Nephron progenitor cell (in vitro differentiated cells): ENCODE results near the gene LIME1.
A peak's percentile ranks its signal among the peaks of the same experiment; 100 is the strongest.
"Not testable (repeated sequence)": the region's sequence is repeated elsewhere in the genome, so short reads cannot be mapped to it uniquely, and the experiment has no call there.

Source experiments
- DNase-seq: peaks from one replicate; pipeline ENCODE4 v3.0.0; 2021
- H3K27ac Mint-ChIP-seq: 2 replicates; pipeline ENCODE4 v1.8.0; 2021; ENCODE audit warnings: mild to moderate bottlenecking, moderate library complexity, mixed read lengths
- H3K27me3 Mint-ChIP-seq: 2 replicates; pipeline ENCODE4 v1.8.0; 2021; ENCODE audit warnings: mild to moderate bottlenecking, low read depth, mixed read lengths; ENCODE audit not compliant: poor library complexity
- H3K36me3 Mint-ChIP-seq: 2 replicates; pipeline ENCODE4 v1.8.0; 2021; ENCODE audit warnings: low read depth, mixed read lengths
- H3K4me1 Mint-ChIP-seq: 2 replicates; pipeline ENCODE4 v1.8.0; 2021; ENCODE audit warnings: mixed read lengths
- H3K4me3 Mint-ChIP-seq: 2 replicates; pipeline ENCODE4 v1.8.0; 2021; ENCODE audit warnings: mild to moderate bottlenecking, moderate library complexity, mixed read lengths
- H3K9me3 Mint-ChIP-seq: 2 replicates; pipeline ENCODE4 v1.8.0; 2021; ENCODE audit warnings: mild to moderate bottlenecking, moderate library complexity, mixed read lengths
- TF ChIP-seq, protein P1 (sequence below): fragments of 200-600 bp; sonication (generic); IDR thresholded peaks from 2 replicates; pipeline ENCODE4 v1.5.0; 2021; ENCODE audit warnings: antibody characterized with exemption

The LIME1 gene

DNA sequence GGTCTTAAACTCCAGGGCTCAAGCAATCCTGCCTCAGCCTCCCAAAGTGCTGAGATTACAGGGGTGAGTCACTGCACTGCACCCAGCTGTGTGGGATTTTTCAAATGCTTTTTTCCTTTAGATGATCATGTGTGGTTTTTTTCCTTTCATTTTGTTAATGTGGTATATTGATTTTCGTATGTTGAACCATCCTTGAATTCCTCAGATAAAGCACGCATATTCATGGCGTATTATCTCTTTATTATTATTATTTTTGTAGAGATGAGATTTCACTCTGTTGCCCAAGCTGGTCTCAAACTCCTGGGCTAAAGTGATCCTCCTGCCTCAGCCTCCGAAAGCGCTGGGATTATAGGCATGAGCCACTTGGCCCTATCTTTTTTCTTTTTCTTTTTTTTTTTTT, 21.6 kb upstream of the LIME1 start:
- Mint-ChIP-seq H3K4me1 (peaks cover 5% of the 10 kb centered on the region), H3K27me3 (no peaks in the 10 kb centered on the region), H3K27ac (no peak overlapping the region), H3K9me3 (peaks cover 84% of the 10 kb centered on the region), H3K4me3 (no peak overlapping the region), H3K36me3 (peaks cover 96% of the 10 kb centered on the region)
- DNase-seq = no peak
- TF ChIP-seq, protein P1, sequence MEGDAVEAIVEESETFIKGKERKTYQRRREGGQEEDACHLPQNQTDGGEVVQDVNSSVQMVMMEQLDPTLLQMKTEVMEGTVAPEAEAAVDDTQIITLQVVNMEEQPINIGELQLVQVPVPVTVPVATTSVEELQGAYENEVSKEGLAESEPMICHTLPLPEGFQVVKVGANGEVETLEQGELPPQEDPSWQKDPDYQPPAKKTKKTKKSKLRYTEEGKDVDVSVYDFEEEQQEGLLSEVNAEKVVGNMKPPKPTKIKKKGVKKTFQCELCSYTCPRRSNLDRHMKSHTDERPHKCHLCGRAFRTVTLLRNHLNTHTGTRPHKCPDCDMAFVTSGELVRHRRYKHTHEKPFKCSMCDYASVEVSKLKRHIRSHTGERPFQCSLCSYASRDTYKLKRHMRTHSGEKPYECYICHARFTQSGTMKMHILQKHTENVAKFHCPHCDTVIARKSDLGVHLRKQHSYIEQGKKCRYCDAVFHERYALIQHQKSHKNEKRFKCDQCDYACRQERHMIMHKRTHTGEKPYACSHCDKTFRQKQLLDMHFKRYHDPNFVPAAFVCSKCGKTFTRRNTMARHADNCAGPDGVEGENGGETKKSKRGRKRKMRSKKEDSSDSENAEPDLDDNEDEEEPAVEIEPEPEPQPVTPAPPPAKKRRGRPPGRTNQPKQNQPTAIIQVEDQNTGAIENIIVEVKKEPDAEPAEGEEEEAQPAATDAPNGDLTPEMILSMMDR = no peak

DNA sequence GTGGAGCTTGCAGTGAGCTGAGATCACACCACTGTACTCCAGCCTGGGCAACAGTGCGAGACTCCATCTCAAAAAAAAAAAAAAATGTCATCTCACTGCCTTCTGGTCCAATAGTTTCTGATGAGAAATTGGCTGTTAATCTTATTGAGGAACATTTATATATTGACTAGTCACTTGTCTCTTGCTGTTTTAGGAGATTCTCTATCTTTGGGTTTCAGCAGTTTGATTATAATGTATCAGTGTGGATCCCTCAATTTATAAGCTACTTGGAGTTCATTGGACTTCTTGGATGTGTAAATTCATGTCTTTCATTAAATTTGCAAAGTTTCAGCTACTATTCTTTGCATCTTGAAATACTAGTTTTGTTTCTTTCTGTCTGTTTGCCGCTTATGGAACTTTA, 17.5 kb upstream of the LIME1 start:
- TF ChIP-seq, protein P1 = no peak
- Mint-ChIP-seq H3K27ac (no peak overlapping the region), H3K36me3 (peaks cover 96% of the 10 kb centered on the region), H3K4me3 (no peak overlapping the region), H3K27me3 (no peaks in the 10 kb centered on the region), H3K9me3 (peaks cover 64% of the 10 kb centered on the region), H3K4me1 (no peaks in the 10 kb centered on the region)
- no peak for DNase-seq

DNA sequence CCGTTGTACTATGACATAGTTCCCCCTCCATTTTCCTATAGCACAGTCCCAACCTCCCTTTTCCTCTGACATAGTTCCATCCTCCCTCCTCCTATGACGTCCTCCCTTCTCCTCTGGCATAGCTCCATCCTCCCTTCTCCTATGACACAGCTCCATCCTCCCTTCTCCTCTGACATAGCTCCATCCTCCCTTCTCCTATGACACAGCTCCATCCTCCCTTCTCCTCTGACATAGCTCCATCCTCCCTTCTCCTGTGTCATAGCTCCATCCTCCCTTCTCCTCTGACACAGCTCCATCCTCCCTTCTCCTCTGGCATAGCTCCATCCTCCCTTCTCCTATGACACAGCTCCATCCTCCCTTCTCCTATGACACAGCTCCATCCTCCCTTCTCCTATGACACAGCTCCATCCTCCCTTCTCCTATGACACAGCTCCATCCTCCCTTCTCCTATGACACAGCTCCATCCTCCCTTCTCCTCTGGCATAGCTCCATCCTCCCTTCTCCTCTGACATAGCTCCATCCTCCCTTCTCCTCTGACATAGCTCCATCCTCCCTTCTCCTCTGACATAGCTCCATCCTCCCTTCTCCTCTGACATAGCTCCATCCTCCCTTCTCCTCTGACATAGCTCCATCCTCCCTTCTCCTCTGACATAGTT, 13.4 kb upstream of the LIME1 start:
- Mint-ChIP-seq H3K9me3 (peaks cover 63% of the 10 kb centered on the region), H3K36me3 (peaks cover 93% of the 10 kb centered on the region)
- DNase-seq, H3K4me3 Mint-ChIP-seq, H3K4me1 Mint-ChIP-seq, H3K27ac Mint-ChIP-seq, H3K27me3 Mint-ChIP-seq: not testable (repeated sequence)

DNA sequence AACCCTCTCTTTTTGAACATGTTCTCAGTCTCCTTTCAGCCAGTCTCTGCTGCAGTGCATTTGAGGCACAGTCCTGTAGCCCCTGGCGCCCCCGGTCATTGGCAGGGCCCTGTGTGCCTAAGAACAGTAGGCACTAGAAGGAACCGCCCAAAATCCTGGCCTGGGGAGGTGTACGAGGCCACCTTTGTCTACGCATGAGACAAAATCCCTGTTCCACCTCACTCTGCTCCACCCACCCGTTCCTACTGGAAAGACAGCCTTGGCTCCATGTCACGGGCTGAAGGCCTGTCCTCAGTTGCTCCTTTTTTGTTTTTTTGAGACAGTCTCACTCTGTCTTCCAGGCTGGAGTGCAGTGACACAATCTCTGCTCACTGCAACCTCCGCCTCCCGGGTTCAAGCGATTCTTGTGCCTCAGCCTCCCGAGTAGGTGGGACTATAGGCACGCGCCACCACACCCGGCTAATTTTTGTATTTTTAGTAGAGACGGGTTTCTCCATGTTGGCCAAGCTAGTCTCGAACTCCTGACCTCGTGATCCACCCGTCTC, 6.2 kb upstream of the LIME1 start:
- not testable (repeated sequence) for DNase-seq

DNA sequence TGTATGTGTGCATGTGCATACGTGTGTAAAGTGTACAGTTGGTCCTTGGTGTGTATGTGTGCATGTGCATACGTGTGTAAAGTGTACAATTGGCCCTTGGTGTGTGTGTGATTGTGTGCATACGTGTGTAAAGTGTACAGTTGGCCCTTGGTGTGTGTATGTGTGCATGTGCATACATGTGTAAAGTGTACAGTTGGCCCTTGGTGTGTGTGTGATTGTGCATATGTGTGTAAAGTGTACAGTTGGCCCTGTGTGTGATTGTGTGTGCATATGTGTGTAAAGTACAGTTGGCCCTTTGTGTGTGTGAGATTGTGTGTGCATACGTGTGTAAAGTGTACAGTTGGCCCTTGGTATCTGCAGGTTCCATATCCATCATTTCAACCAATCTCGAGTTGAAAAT, 5.1 kb upstream of the LIME1 start:
- Mint-ChIP-seq H3K4me1 (peaks cover 12% of the 10 kb centered on the region), H3K27me3 (peaks cover 2% of the 10 kb centered on the region), H3K4me3 (no peak overlapping the region), H3K9me3 (peaks cover 13% of the 10 kb centered on the region), H3K36me3 (peaks cover 45% of the 10 kb centered on the region), H3K27ac (no peak overlapping the region)
- TF ChIP-seq, protein P1 = no peak
- no peak for DNase-seq

More for the DNA sequence above, 6.2 kb upstream of the LIME1 start:
- peaks cover 12% of the 10 kb centered on the region for H3K4me1 Mint-ChIP-seq
- H3K27me3 Mint-ChIP-seq, H3K4me3 Mint-ChIP-seq: not testable (repeated sequence)
- H3K36me3 Mint-ChIP-seq = peaks cover 52% of the 10 kb centered on the region
- H3K9me3 Mint-ChIP-seq = peaks cover 24% of the 10 kb centered on the region
- H3K27ac Mint-ChIP-seq = peak overlapping the region; percentile 90

DNA sequence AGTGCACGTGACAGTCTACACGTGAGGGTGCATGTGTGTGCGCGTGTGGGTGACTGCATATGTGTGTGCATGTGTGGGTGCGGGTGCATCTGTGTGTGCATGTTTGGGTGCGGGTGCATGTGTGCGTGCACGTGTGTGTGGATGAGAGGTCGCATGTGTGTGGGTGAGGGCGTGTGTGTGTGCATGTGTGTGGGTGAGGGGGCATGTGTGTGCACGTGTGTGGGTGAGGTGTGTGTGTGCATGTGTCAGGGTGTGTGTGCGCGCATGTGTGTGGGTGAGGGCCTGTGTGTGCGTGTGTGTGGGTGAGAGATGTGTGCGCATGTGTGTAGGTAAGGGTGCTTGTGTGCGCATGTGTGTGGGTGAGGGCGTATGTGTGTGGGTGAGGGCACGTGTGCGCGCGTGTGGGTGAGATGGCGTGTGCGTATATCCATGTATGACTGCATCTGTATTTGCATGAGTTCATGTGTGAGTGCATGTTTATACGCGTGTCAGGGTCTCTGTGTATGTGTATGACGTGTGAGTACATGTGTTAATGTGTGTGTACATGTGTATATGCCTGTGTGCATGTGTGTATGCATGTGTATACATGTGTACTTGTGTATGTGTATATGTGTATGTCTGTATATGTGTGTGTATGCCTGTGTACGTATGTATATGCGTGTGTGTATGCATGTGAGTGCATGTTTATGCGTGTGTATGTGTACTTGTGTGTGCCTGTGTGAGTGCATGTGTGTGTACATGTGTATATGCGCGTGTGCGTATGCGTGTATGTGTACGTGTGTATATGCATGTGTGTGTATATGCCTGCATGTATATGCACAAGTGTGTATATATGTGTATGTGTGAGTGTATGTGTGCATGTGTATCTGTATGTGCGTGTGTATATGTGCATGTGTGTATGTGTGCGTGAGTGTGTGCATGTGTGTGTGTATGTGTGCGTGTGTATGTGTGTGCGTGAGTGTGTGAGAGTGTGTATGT, 4.1 kb upstream of the LIME1 start:
- Mint-ChIP-seq H3K27ac (no peak overlapping the region), H3K4me3 (no peak overlapping the region), H3K4me1 (peaks cover 12% of the 10 kb centered on the region), H3K27me3 (peaks cover 8% of the 10 kb centered on the region), H3K36me3 (peaks cover 37% of the 10 kb centered on the region), H3K9me3 (peaks cover 4% of the 10 kb centered on the region)
- TF ChIP-seq, protein P1 = no peak
- no peak for DNase-seq
